GM23338 (cell line): ENCODE measurements around the gene ACOXL. TPM values are rescaled to one million over a fixed set of nuclear protein-coding genes. Genes with fewer than 3 reads are reported as not detected.
"Not testable (repeated sequence)": the region's sequence is repeated elsewhere in the genome, so short reads cannot be mapped to it uniquely, and the experiment has no call there.

Experiments used
- ATAC-seq: fragments of 200-7000 bp; cut with Tn5 transposase; 3 replicates; pipeline ENCODE4 v1.9.1; 2020
- DNase-seq: peaks from one replicate; pipeline ENCODE4 v3.0.0-alpha.2; 2015; ENCODE audit warnings: low spot score
- H2AFZ ChIP-seq: fragments of 200-600 bp; sonication (generic); 2 replicates; pipeline ENCODE4 v1.8.0; 2016; ENCODE audit warnings: antibody characterized with exemption, mild to moderate bottlenecking, moderate library complexity
- H3F3A ChIP-seq: fragments of 200-600 bp; sonication (generic); replicated peaks from 2 replicates; pipeline ENCODE4 v1.8.0; 2017; ENCODE audit warnings: antibody characterized with exemption, mixed run types, low read depth
- H3K27ac ChIP-seq: fragments of 200-600 bp; sonication (generic); 2 replicates; pipeline ENCODE4 v1.6.1; 2016; ENCODE audit warnings: low read depth
- H3K27me3 ChIP-seq: fragments of 200-600 bp; sonication (generic); 2 replicates; pipeline ENCODE4 v1.8.0; 2016; ENCODE audit warnings: mild to moderate bottlenecking, mixed run types, moderate library complexity; ENCODE audit not compliant: insufficient read depth
- H3K36me3 ChIP-seq: fragments of 200-600 bp; sonication (generic); 2 replicates; pipeline ENCODE4 v1.8.0; 2016; ENCODE audit warnings: mild to moderate bottlenecking; ENCODE audit not compliant: insufficient read depth
- H3K4me1 ChIP-seq: fragments of 200-600 bp; sonication (generic); 2 replicates; pipeline ENCODE4 v1.8.0; 2016; ENCODE audit warnings: mild to moderate bottlenecking, moderate library complexity; ENCODE audit not compliant: insufficient read depth
- H3K4me2 ChIP-seq: fragments of 200-600 bp; sonication (generic); 2 replicates; pipeline ENCODE4 v1.7.1; 2017; ENCODE audit warnings: mixed run types
- H3K4me3 ChIP-seq: fragments of 200-600 bp; sonication (generic); 2 replicates; pipeline ENCODE4 v1.6.1; 2016; ENCODE audit warnings: mixed run types
- H3K79me2 ChIP-seq: fragments of 200-600 bp; sonication (generic); replicated peaks from 2 replicates; pipeline ENCODE4 v1.8.0; 2017; ENCODE audit warnings: mild to moderate bottlenecking; ENCODE audit not compliant: insufficient read depth
- H3K9me2 ChIP-seq: fragments of 200-600 bp; sonication (generic); 2 replicates; pipeline ENCODE4 v1.8.0; 2017; ENCODE audit not compliant: insufficient read depth
- H4K20me1 ChIP-seq: fragments of 200-600 bp; sonication (generic); replicated peaks from 2 replicates; pipeline ENCODE4 v1.8.0; 2017; ENCODE audit warnings: mild to moderate bottlenecking; ENCODE audit not compliant: insufficient read depth
- H3K27ac Mint-ChIP-seq: 2 replicates; pipeline ENCODE4 v1.8.0; 2020; ENCODE audit warnings: inconsistent platforms, mild to moderate bottlenecking, moderate library complexity, mixed read lengths
- H3K27me3 Mint-ChIP-seq: 3 replicates; pipeline ENCODE4 v1.8.0; 2022; ENCODE audit warnings: low read depth, mild to moderate bottlenecking, moderate library complexity, mixed read lengths, inconsistent platforms; ENCODE audit not compliant: insufficient read depth, poor library complexity
- H3K36me3 Mint-ChIP-seq: 3 replicates; pipeline ENCODE4 v1.8.0; 2021; ENCODE audit warnings: low read depth, mild to moderate bottlenecking, inconsistent platforms, moderate library complexity, mixed read lengths
- H3K4me1 Mint-ChIP-seq: 3 replicates; pipeline ENCODE4 v1.8.0; 2020; ENCODE audit warnings: mild to moderate bottlenecking, inconsistent platforms, mixed read lengths
- H3K4me3 Mint-ChIP-seq: 3 replicates; pipeline ENCODE4 v1.8.0; 2021; ENCODE audit warnings: moderate library complexity, mild to moderate bottlenecking, inconsistent platforms, mixed read lengths
- H3K9me3 Mint-ChIP-seq: 3 replicates; pipeline ENCODE4 v1.8.0; 2020; ENCODE audit warnings: moderate library complexity, mild to moderate bottlenecking, inconsistent platforms, mixed read lengths
- CREB1 ChIP-seq: fragments of 250-450 bp; sonication (Bioruptor Pico); IDR thresholded peaks from 2 replicates; pipeline ENCODE4 v1.5.0; 2020; ENCODE audit warnings: low read depth, mild to moderate bottlenecking, moderate library complexity
- polyA plus RNA-seq: library from polyadenylated mRNA; unstranded; fragments of >200 nt; fragmentation: Nextera tagmentation; extraction: Ambion mirVana; gene quantifications from 2 replicates; pipeline ENCODE4 v1.2.1, GENCODE V29; 2016
- total RNA-seq: library from RNA; depleted of rRNA; stranded (reverse); fragments of >200 nt; shearing (Covaris generic); gene quantifications from 2 replicates; pipeline ENCODE4 v1.2.3, GENCODE V29; 2014
- TF ChIP-seq, protein P1 (sequence below): fragments of 250-450 bp; sonication (Bioruptor Pico); IDR thresholded peaks from 2 replicates; pipeline ENCODE4 v1.5.0; 2020; ENCODE audit warnings: mild to moderate bottlenecking, moderate library complexity
- TF ChIP-seq, protein P2 (sequence below), 2 experiments: fragments of 200-600 bp in 1 of 2; sonication (generic) in 1 of 2; conservative IDR thresholded peaks; 2 replicates each; pipeline versions ENCODE4 v1.5.1 to v1.6.1; 2016 to 2017; ENCODE audit warnings: antibody characterized with exemption in 2 of 2, low read depth in 2 of 2, mild to moderate bottlenecking in 2 of 2, moderate library complexity in 1 of 2

ACOXL gene
- total and polyA plus RNA-seq, 2 experiments from 2014 or later, result 9.0 to 14.7 TPM

DNA sequence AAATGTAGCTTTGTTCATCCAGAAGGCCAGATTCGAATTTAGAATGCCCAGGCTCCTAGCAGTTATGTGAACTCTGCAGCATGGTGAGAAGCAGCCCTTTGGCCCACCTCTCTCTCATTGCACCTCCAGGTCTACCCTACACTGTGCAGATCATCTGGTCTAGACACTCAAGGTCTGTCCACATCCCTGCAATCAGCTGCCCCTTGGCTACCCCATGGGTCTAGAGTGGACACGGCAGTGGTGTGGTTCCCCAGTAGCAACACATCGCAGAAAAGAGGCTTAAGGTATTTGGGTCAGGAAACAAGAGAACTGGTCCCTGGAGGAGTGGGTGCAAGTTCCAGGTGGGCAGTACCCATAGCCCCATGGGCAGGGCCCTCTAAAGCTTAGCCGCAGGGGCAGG is 311.7 kb downstream of the ACOXL start:
- Histone ChIP-seq H4K20me1 (no peaks in the 10 kb centered on the region), H3K27ac (no peak overlapping the region), H3F3A (no peaks in the 10 kb centered on the region), H2AFZ (no peak overlapping the region), H3K9me2 (no peaks in the 10 kb centered on the region), H3K36me3 (no peaks in the 10 kb centered on the region), H3K4me1 (no peaks in the 10 kb centered on the region), H3K79me2 (no peaks in the 10 kb centered on the region), H3K27me3 (no peaks in the 10 kb centered on the region), H3K4me3 (no peak overlapping the region), H3K4me2 (no peak overlapping the region)
- Mint-ChIP-seq H3K9me3 (no peaks in the 10 kb centered on the region; the same call in 2 of the 3 replicates), H3K27me3 (peaks cover 8% of the 10 kb centered on the region), H3K27ac (no peak overlapping the region), H3K4me1 (no peaks in the 10 kb centered on the region; the same call in 2 of the 3 replicates), H3K36me3 (peaks cover 3% of the 10 kb centered on the region; the same call in 1 of the 3 replicates), H3K4me3 (no peak overlapping the region)
- no peak for TF ChIP-seq CREB1 (CRISPR knock-in tag)
- TF ChIP-seq, protein P1, sequence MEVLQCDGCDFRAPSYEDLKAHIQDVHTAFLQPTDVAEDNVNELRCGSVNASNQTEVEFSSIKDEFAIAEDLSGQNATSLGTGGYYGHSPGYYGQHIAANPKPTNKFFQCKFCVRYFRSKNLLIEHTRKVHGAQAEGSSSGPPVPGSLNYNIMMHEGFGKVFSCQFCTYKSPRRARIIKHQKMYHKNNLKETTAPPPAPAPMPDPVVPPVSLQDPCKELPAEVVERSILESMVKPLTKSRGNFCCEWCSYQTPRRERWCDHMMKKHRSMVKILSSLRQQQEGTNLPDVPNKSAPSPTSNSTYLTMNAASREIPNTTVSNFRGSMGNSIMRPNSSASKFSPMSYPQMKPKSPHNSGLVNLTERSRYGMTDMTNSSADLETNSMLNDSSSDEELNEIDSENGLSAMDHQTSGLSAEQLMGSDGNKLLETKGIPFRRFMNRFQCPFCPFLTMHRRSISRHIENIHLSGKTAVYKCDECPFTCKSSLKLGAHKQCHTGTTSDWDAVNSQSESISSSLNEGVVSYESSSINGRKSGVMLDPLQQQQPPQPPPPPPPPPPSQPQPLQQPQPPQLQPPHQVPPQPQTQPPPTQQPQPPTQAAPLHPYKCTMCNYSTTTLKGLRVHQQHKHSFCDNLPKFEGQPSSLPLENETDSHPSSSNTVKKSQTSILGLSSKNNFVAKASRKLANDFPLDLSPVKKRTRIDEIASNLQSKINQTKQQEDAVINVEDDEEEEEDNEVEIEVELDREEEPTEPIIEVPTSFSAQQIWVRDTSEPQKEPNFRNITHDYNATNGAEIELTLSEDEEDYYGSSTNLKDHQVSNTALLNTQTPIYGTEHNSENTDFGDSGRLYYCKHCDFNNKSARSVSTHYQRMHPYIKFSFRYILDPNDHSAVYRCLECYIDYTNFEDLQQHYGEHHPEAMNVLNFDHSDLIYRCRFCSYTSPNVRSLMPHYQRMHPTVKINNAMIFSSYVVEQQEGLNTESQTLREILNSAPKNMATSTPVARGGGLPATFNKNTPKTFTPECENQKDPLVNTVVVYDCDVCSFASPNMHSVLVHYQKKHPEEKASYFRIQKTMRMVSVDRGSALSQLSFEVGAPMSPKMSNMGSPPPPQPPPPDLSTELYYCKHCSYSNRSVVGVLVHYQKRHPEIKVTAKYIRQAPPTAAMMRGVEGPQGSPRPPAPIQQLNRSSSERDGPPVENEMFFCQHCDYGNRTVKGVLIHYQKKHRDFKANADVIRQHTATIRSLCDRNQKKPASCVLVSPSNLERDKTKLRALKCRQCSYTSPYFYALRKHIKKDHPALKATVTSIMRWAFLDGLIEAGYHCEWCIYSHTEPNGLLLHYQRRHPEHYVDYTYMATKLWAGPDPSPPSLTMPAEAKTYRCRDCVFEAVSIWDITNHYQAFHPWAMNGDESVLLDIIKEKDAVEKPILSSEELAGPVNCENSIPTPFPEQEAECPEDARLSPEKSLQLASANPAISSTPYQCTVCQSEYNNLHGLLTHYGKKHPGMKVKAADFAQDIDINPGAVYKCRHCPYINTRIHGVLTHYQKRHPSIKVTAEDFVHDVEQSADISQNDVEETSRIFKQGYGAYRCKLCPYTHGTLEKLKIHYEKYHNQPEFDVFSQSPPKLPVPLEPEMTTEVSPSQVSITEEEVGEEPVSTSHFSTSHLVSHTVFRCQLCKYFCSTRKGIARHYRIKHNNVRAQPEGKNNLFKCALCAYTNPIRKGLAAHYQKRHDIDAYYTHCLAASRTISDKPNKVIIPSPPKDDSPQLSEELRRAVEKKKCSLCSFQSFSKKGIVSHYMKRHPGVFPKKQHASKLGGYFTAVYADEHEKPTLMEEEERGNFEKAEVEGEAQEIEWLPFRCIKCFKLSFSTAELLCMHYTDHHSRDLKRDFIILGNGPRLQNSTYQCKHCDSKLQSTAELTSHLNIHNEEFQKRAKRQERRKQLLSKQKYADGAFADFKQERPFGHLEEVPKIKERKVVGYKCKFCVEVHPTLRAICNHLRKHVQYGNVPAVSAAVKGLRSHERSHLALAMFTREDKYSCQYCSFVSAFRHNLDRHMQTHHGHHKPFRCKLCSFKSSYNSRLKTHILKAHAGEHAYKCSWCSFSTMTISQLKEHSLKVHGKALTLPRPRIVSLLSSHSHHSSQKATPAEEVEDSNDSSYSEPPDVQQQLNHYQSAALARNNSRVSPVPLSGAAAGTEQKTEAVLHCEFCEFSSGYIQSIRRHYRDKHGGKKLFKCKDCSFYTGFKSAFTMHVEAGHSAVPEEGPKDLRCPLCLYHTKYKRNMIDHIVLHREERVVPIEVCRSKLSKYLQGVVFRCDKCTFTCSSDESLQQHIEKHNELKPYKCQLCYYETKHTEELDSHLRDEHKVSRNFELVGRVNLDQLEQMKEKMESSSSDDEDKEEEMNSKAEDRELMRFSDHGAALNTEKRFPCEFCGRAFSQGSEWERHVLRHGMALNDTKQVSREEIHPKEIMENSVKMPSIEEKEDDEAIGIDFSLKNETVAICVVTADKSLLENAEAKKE, result no peak
- TF ChIP-seq, protein P2, sequence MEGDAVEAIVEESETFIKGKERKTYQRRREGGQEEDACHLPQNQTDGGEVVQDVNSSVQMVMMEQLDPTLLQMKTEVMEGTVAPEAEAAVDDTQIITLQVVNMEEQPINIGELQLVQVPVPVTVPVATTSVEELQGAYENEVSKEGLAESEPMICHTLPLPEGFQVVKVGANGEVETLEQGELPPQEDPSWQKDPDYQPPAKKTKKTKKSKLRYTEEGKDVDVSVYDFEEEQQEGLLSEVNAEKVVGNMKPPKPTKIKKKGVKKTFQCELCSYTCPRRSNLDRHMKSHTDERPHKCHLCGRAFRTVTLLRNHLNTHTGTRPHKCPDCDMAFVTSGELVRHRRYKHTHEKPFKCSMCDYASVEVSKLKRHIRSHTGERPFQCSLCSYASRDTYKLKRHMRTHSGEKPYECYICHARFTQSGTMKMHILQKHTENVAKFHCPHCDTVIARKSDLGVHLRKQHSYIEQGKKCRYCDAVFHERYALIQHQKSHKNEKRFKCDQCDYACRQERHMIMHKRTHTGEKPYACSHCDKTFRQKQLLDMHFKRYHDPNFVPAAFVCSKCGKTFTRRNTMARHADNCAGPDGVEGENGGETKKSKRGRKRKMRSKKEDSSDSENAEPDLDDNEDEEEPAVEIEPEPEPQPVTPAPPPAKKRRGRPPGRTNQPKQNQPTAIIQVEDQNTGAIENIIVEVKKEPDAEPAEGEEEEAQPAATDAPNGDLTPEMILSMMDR (conservative IDR thresholded peaks at IDR 0.05; ENCODE audit: low read depth in 2 of 2), result no peak
- no peak for DNase-seq
- no peak for ATAC-seq

DNA sequence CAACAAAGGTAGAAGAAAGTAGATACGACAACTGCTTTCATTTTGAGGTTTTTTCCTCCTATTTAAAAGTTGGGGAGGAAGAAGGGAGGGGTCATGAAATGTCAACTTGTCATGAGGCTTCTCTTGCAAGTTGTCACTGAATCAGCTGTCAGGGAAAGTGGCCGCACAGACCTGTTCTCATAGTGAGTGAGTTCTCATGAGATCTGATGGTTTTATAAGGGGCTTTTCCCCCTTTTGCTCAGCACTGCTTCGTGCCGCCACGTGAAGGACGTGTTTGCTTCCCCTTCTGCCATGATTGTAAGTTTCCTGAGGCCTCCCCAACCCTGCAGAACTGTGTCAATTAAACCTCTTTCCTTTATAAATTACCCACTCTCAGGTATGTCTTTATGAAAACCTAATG is 312.9 kb downstream of the ACOXL start:
- H2AFZ ChIP-seq, H3K27ac Mint-ChIP-seq, H4K20me1 ChIP-seq, H3K36me3 ChIP-seq, H3K4me3 Mint-ChIP-seq, H3K4me2 ChIP-seq, H3K27me3 Mint-ChIP-seq, H3K9me3 Mint-ChIP-seq, H3K27me3 ChIP-seq, DNase-seq, H3K4me3 ChIP-seq, H3K4me1 ChIP-seq, H3K36me3 Mint-ChIP-seq, H3K4me1 Mint-ChIP-seq, ATAC-seq, H3K27ac ChIP-seq, H3K79me2 ChIP-seq, H3K9me2 ChIP-seq, H3F3A ChIP-seq: not testable (repeated sequence)
